ENCODE results near the gene TNNI3.

TNNI3 gene

DNA sequence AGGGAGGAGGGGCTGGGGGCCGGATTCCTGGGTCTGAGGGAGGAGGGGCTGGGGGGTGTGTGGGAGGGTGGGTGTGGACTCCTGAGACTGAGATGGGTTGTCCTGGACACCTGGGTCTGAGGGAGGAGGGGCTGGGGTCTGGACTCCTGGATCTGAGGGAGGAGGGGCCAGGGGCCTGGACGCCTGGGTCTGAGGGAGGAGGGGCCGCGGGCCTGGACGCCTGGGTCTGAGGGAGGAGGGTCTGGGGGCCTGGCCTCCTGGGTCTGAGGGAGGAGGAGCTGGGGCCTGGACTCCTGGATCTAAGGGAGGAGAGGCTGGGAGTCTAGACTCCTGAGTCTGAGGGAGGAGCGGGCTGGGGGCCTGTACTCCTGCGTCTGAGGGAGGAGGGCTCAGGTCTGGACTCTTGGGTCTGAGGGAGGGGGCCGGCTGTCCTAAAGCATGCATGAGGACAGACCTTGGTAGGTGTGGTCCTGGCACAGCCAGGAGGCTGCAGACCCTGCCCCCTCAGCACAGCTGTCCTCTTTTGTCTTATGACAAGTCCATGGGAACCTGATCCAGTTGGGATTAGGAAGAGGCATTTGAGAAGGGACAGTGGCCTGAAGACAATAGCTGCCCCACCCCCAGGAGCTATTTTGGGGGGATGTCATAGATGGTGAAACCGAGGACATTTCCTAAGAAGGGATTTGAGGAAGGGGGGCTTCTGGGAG lies 9.8 kb downstream of the TNNI3 start:
- no peak for DNase-seq (ENCODE audit: low read depth in 2 of 2)

DNA sequence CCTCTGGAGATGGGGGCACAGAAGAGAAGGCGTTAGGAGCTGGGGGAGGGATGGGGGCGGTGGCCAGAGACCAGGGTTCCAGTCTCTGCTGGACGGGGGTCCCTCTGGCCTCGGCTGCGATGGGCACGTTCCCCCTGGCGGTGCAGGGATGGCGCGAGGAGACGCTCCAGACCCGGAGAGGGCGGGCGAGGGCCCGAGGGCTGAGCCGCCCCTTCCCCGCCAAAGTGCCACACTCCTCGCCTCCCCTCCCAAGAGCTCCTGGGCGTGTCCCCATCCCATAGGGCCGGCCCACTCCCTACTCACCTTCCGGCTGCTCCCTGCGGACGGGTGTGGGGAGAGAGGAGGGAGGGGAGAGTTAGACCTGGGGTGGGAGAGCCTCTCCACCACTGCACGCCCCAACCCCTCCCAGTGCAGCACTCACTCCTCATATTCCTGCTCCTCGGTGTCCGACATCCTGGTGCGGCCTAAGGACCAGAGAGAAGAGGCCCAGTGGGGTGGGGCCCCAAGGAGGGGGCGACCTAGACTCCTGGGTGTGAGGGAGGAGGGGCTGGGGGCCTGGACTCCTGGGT lies 10.7 kb downstream of the TNNI3 start:
- no peak for DNase-seq (ENCODE audit: low read depth in 2 of 2)

DNA sequence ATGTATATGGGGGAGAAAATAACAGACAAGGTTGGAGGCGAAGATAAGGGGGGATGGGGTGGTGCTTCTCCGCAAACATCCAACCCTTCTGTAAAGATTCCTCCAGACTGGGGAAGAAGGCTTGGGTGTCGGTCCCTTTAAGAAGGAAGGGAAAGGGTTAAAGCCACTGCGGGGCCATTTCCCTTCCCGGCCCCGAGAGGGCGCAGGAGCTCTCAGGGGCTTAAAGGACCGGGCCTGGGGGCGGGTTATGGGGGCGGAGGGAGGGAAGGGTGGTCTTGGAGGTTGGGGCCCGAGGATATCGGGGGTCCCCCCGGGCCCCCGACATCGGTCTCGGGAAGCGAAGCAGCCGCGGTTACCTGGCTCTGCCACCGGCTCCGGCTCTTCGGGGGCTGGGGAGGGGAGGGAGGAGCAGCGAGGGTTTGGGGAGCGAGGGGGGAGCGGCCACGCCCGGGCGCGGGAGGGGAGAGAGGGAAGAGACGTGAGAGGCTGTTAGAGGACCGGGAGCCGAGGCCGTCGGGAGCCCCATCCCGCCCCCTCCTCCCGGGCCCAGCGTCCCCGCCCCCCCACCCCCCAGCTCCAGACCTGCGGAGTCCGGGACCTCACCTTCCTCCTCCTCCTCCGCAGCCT lies 11.3 kb downstream of the TNNI3 start:
- DNase-seq (ENCODE audit: low read depth in 2 of 2): no peak

DNA sequence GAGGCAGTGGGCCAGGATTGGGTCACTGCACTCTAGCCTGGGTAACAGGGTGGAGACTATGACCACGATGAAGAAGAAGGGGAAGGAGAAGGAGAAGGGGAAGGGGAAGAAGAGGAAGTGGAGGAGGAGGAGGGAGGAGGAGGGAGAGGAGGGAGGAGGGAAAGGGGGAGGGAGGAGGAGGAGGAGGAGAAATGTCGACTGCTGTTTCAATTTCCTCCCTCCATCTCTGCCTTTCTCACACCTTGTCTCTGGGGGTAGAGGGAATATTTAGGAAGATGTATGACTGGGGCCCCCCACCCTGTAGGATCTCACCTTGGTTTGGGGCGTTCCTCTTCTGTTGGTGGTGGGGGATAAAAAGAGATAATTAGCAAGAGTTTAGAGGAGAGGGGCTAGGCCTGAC lies 12.3 kb downstream of the TNNI3 start:
- no peak for DNase-seq (ENCODE audit: low read depth in 2 of 2)

DNA sequence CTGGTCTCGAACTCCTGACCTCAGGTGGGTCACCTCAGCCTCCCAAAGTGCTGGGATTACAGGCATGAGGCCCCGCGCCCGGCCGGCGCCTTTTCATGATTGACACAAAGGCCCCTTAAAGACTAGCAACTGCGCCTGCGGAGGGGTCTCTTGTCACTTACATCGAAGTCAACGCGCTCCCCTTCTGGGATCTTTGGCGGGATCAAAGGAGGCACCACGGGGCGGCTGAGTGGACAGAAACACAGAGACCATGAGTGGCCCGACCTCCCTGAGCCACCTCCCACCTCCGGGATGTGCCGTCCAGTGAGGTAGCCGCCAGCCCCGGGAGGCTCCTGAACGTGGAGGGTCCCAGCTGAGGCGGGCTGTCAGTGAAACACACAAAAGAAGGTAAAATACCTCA lies 15.8 kb downstream of the TNNI3 start:
- DNase-seq (ENCODE audit: low read depth in 2 of 2): no peak

DNA sequence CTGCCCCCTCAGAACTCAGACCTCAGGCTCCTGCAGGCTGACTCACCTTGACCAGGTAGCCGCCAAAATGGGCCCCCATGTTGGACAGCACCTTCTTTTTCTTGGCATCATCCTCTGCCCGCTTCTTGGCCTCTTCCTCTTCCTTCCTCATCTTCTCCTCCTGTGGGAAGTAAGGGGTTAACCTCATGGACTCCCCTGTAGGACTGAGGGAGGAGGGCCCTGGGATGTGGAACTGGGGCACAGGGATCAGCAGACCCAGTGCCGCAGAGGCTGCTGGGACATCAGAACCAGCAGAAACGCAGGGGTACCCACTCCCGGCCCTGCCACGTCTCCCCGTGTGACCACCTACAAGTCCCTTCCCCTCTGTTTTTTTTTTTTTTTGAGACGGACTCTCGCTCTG lies 19.6 kb downstream of the TNNI3 start:
- no peak for DNase-seq (ENCODE audit: low read depth in 2 of 2)

DNA sequence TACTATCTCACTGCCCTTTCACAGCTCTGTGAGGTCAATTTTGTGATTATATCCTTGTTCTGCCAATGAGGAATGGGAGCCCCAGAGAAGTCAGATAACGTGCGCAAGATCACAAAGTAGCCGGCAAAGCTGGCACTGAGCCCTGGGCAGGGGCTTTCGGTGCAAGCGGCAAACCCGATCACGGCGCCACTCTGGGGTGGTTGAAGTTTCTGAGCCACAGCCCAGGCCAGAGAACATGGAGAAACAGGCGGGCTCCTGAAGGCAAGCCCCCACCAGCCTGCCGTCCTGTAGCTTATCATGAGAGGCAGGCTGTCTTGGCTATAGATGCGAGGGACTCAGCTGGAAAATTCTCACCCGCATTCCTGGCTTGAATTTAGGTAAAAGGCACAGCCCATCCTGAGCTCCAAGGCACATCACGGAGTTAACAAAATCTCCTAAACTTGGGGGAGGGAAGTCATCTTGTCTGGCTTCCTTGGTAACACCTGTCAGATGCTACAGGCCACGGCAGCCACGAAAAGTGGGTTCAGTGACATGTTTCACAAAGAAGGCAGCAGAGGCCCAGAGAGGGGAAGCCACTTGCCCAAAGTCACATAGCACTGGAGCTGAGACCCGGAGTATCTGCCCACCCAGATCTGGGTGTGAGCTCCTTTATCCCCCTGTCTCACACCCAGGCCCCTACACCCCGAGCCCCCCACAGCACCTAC lies 21.0 kb downstream of the TNNI3 start:
- no peak for DNase-seq (ENCODE audit: low read depth in 2 of 2)

DNA sequence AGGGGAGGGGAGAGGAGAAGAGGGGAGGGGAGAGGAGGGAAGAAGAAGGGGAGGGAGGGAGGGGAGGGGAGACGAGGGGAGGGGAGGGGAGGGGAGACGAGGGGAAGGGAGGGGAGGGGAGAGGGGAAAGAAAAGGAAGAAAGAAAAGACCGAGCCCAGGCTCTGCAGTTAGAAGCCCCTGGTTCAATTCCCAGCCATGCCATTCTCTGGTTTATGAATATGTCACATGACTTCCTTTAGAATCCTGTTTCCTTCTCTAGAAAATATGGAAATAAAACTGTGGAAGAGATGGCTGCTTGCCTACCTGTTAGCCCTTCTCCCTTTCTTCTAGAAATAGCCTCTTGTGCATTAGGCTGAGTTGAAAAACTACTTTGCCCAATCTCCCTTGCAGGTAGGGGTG lies 22.8 kb downstream of the TNNI3 start:
- DNase-seq (ENCODE audit: low read depth in 2 of 2): no peak

DNA sequence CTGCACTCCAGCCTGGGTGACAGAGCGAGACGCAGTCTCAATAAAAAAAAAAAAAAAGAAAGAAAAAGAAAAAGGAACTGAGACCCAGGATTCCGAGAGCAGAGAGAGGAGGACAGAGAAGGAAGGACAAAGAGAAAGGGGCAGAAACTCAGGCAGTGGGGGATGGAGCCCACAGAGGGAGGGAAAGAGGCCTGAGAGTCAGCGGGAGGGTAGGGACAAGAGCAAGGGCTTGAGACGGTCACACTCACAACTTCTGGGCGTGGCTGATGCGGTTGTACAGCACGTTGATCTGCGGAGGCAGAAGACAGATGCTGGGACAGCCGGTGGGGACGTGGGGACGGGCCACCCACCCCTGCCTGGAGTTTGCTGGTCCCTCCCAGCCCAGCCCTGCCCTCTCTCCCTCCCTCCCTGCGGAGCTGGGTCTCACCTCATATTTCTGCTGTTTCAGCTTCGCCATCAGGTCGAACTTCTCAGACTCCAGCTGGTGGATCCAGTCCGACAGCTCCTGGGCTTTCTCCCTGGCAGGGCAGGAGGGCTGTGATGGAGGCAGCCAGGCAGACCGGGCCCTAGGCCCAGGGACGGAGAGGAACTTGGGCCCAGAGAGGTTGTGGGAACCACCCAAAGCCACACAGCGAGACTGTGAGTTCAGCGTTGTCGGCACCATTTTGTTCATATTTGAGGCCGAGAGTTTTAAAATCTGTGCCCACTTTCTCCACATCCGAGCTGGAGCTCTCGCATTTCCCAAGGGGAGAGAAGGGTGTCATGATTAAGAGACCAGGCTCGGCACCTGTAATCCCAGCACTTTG lies 23.7 kb downstream of the TNNI3 start:
- DNase-seq (ENCODE audit: low read depth in 2 of 2): no peak

DNA sequence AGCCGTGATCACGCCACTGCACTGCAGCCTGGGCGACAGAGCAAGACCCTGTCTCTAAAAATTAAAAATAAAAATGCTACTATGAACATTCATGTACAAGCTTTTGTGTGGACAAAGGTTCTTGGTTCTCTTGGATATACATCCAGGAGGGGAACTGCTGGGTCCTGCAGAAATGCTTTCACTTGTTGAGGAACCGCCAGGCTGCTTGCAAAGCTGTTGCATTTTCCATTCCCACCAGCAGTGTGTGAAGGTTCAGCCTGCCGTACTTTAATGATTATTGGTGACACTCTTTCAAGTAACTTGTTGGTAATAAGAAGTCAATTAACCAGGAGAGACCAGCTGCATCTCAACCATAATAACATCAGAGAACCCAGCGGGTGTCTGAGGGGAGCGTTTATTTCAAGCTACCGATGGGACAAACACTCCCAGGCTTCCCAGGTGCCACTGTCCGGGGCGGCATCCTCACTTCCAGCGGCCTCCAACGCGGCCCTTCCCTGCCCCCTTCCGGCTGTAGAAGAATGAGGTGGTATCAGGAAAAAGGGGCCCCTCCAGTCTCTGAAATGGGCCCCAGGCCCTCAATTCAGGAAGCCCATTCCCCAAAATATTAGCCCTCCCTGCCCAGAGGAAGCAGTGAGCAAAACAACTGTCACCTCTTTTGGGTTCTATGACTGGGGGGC lies 24.9 kb downstream of the TNNI3 start:
- DNase-seq (ENCODE audit: low read depth in 2 of 2): no peak

DNA sequence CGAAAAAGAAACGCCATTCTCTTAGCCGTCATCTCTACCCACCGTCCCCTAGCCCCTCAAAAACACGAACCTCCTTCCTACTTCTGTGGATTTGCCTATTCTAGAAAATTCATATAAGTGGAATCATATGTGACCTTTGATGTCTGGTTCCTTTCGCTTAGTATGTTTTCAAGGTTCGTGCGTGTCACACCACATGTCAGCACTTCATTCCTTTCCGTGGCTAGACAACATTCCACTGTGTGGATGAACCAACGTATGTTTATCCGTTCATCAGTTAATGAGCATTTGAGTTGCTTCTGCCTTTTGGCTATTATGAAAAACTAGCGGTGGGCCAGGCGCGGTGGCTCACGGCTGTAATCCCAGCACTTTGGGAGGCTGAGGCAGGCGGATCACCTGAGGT lies 26.1 kb downstream of the TNNI3 start:
- DNase-seq (ENCODE audit: low read depth in 2 of 2): no peak

DNA sequence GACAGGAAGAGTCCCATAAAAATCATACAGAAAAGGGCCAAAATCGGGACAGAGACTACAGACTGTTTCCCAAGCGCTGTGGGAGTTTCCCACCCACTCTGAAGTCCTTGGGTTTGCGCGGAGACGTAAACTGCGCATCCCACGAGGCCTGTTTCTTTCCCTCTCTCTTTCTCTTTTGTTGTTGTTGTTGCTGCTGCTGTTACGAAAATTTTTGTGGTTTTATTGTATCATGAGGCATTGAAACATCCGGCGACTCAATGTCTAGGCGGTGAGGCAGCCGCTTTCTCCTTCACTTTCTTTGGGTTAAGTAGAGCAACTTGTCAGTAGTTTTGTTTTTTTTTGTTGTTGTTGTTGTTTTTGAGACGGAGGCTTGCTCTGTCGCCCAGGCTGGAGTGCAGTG lies 38.5 kb downstream of the TNNI3 start:
- no peak for DNase-seq (ENCODE audit: low read depth in 2 of 2)

DNA sequence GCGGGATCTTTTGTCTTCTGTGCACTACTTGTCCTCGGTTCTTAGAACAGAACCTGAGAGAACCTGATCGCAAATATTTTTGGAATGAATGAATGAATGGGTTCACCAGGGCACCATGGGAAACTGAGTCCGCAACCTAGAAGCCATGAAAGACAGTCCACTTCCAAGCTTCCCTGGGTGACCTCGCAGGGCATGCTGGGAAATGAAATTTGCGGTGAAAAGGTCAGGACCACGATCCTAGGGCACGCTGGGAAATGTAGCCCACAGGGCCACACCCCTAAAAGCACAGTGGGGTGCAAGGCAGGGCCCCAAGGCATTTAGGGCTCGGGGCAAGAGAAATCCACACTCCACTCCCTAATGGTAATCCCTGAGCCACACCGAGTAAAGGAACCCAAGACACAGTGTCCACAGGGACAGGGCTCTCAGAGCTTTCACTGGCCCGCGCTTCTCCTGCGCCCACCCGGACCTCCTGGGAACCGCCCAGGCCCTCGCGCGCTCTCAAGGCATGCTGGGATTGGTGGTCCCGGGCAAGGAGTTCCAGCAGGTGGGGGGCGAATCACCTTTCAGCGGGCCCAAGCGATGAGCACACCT lies 39.0 kb downstream of the TNNI3 start:
- no peak for DNase-seq (ENCODE audit: low read depth in 2 of 2)

DNA sequence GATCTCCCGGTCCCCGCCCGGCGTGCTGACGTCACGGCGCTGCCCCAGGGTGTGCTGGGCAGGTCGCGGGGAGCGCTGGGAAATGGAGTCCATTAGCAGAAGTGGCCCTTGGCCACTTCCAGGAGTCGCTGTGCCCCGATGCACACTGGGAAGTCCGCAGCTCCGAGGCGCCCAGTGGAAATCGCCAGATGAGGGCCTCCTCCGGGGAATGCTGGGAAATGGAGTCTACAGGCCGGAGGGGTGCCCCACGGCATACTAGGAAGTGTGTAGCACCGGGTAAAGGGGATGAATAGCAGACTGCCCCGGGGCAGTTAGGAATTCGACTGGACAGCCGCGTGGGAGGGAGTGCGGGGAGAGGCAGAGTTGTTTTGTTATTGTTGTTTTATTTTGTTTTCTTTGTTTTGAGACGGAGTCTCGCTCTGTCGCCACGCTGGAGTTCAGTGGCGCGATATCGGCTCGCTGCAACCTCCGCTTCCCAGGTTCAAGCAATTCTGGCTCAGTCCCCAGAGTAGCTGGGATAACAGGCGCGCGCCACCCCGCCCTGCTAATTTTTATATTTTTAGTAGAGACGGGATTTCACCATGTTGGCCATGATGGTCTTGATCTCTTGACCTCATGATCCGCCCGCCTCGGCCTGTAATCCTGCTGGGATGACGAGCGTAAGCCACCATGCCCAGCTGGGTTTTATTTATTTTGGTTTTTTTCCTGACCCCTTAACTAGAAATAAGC lies 39.7 kb downstream of the TNNI3 start:
- peak; percentile 95 to 98 for DNase-seq (ENCODE audit: low read depth in 2 of 2)

DNA sequence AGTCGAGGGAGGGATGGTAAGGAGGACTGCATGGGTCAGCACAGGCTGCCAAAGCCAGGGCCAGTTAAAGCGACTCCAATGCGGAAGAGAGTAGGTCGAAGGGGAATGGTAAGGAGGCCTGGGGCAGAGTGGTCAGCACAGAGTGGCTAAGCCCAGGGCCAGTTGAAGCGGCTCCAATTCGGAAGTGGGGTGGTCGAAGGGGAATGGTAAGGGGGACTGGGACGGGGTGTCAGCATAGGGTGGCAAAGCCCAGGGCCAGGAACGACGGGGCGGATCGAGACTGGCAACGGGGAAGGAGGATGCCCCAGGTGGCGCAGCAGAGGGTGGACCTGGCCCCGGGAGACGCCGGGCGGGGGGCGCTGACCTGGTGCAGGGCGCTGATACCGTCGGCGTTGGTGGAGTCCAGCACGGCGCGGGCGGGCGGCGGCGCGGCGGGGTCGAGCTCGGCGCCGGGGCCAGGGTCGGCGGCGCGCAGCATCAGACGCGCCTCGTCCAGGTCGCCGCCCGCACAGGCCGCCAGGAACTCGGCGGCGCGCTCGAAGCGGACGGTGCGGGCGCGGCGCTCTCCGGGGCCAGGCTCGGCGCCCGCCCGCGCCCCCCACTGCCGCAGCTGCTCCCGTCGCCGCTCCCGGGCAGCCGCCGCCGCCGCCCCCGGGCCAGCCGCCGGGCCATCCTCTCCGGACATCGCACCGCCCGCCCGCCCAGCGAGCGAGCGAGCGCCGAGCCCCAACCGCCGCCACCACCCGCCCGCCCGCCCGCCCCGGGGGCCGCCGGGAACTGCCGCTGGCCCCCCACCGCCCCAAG lies 40.5 kb downstream of the TNNI3 start, which contains the start of gene PPP1R12C:
Gene PPP1R12C (minus strand): TSS at position 779 of the 804 bp plus-strand sequence. CDS start 94 bp downstream, at position 685.
- DNase-seq (ENCODE audit: low read depth in 2 of 2): no peak

DNA sequence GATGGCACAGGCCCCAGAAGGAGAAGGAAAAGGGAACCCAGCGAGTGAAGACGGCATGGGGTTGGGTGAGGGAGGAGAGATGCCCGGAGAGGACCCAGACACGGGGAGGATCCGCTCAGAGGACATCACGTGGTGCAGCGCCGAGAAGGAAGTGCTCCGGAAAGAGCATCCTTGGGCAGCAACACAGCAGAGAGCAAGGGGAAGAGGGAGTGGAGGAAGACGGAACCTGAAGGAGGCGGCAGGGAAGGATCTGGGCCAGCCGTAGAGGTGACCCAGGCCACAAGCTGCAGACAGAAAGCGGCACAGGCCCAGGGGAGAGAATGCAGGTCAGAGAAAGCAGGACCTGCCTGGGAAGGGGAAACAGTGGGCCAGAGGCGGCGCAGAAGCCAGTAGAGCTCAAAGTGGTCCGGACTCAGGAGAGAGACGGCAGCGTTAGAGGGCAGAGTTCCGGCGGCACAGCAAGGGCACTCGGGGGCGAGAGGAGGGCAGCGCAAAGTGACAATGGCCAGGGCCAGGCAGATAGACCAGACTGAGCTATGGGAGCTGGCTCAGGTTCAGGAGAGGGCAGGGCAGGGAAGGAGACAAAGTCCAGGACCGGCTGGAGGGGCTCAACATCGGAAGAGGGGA lies 41.2 kb downstream of the TNNI3 start:
- peak; percentile 40 to 56 for DNase-seq (ENCODE audit: low read depth in 2 of 2)

DNA sequence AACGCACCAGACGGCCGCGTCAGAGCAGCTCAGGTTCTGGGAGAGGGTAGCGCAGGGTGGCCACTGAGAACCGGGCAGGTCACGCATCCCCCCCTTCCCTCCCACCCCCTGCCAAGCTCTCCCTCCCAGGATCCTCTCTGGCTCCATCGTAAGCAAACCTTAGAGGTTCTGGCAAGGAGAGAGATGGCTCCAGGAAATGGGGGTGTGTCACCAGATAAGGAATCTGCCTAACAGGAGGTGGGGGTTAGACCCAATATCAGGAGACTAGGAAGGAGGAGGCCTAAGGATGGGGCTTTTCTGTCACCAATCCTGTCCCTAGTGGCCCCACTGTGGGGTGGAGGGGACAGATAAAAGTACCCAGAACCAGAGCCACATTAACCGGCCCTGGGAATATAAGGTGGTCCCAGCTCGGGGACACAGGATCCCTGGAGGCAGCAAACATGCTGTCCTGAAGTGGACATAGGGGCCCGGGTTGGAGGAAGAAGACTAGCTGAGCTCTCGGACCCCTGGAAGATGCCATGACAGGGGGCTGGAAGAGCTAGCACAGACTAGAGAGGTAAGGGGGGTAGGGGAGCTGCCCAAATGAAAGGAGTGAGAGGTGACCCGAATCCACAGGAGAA lies 42.0 kb downstream of the TNNI3 start:
- DNase-seq (ENCODE audit: low read depth in 2 of 2): no peak

DNA sequence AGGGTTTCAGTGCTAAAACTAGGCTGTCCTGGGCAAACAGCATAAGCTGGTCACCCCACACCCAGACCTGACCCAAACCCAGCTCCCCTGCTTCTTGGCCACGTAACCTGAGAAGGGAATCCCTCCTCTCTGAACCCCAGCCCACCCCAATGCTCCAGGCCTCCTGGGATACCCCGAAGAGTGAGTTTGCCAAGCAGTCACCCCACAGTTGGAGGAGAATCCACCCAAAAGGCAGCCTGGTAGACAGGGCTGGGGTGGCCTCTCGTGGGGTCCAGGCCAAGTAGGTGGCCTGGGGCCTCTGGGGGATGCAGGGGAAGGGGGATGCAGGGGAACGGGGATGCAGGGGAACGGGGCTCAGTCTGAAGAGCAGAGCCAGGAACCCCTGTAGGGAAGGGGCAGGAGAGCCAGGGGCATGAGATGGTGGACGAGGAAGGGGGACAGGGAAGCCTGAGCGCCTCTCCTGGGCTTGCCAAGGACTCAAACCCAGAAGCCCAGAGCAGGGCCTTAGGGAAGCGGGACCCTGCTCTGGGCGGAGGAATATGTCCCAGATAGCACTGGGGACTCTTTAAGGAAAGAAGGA lies 42.9 kb downstream of the TNNI3 start:
- DNase-seq (ENCODE audit: low read depth in 2 of 2): no peak
